Activated effector memory CD4-positive, alpha-beta T cell treated with anti-CD3 and anti-CD28 coated beads, Interleukin-2, amount 50 U/mL, for 16 hours (primary cell): ENCODE data around the gene SLC16A12.

Experiments
- DNase-seq: peaks from one replicate; pipeline ENCODE4 v3.0.0-alpha.2; 2020

The SLC16A12 gene

GRCh38 chr10:89505640-89506275 is 29.6 kb downstream of the SLC16A12 start:
- DNase-seq, result no peak

GRCh38 chr10:89504691-89505090 is 30.7 kb downstream of the SLC16A12 start:
- DNase-seq, result no peak

GRCh38 chr10:89503652-89504370 is 31.6 kb downstream of the SLC16A12 start:
- no peak for DNase-seq

GRCh38 chr10:89503151-89503550 is 32.2 kb downstream of the SLC16A12 start:
- no peak for DNase-seq

- no peak for DNase-seq
Observed at GRCh38 chr10:89502549-89502948, 32.8 kb downstream of the SLC16A12 start.

- no peak for DNase-seq
Observed at GRCh38 chr10:89494575-89494974, 40.8 kb downstream of the SLC16A12 start.

GRCh38 chr10:89494068-89494467 is 41.3 kb downstream of the SLC16A12 start:
- DNase-seq, result no peak

GRCh38 chr10:89491932-89492331 is 43.5 kb downstream of the SLC16A12 start:
- DNase-seq, result no peak

GRCh38 chr10:89490596-89491335 is 44.6 kb downstream of the SLC16A12 start:
- no peak for DNase-seq

GRCh38 chr10:89482256-89482655 is 53.1 kb downstream of the SLC16A12 start:
- DNase-seq, result no peak

GRCh38 chr10:89481662-89482061 is 53.7 kb downstream of the SLC16A12 start:
- no peak for DNase-seq

- no peak for DNase-seq
Observed at GRCh38 chr10:89479771-89480446, 55.5 kb downstream of the SLC16A12 start.

- no peak for DNase-seq
Observed at GRCh38 chr10:89478739-89479654, 56.4 kb downstream of the SLC16A12 start.

GRCh38 chr10:89478085-89478738 is 57.2 kb downstream of the SLC16A12 start:
- no peak for DNase-seq

- no peak for DNase-seq
Observed at GRCh38 chr10:89476150-89476549, 59.2 kb downstream of the SLC16A12 start.

GRCh38 chr10:89475591-89475998 is 59.8 kb downstream of the SLC16A12 start:
- no peak for DNase-seq

- DNase-seq, result no peak
Observed at GRCh38 chr10:89475125-89475524, 60.3 kb downstream of the SLC16A12 start.

- no peak for DNase-seq
Observed at GRCh38 chr10:89474452-89474851, 60.9 kb downstream of the SLC16A12 start.

GRCh38 chr10:89471110-89471809 is 64.1 kb downstream of the SLC16A12 start:
- DNase-seq, result no peak

- DNase-seq, result no peak
Observed at GRCh38 chr10:89470628-89471027, 64.8 kb downstream of the SLC16A12 start.

- no peak for DNase-seq
Observed at GRCh38 chr10:89469517-89469916, 65.9 kb downstream of the SLC16A12 start.
